ENCODE results near the gene DEPP1. TPM values are rescaled to one million over a fixed set of nuclear protein-coding genes. Genes with fewer than 3 reads are reported as not detected.

DEPP1 gene
- total and polyA plus RNA-seq, 2 donors (not counting 1 experiment from before 2014, with no cell fraction given) = not detected

DNA sequence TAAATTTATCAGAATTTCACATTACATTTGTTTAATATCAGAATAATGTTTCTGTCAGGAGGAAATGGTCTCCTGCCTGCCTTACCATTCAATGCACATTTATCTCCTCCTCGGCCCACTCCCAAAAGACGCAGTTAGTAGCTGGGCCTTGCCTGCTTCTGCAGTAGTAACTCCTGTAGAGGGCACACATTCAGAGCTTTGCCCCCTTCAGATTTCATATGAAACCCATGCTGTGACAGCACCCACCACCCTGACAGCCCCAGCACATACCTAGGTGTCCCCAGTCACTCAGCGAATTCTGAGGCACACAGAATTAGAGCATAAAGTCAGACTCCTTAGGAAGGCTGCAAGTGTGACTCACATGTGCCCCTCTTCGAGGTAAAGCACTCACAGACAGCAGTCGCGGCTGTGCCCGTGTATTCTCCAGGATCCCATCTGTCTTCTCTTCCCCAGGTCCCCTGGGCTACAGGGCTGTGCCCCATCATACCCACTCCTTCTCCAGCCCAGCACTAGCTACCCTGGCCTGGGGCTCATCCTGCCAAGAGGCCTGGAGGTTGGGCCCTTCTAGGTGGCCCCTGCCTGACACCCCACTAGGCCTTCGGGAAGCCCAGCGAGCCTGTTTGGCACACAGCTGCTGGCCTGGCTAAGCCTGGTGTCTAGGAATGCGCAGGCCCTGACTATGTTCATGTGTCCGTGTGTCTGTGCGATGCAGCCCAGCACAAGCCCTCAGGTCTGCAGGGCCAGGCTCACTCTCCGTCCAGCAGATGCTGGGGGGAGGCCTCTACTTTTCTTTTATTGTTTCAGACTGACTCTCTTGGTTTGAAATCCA is 4.7 kb upstream of the DEPP1 start:
- no peak overlapping the region for H2AFZ ChIP-seq (ENCODE audit: insufficient read depth, low read depth, low read length, poor library complexity, severe bottlenecking)
- H3K4me3 ChIP-seq (ENCODE audit: control extremely low read depth in 1 of 5, extremely low read depth in 1 of 5, insufficient read depth in 1 of 5, low read depth in 2 of 5, low read length in 4 of 5) = no peak overlapping the region
- no peak overlapping the region for H3K27ac Mint-ChIP-seq
- no peaks in the 10 kb centered on the region for H3K9me3 ChIP-seq (ENCODE audit: control extremely low read depth in 1 of 3, control insufficient read depth in 2 of 3, insufficient read depth in 1 of 3, low read length in 2 of 3)
- 97% methylated on average over 13 of the region's 13 CpGs for whole genome bisulfite sequencing (ENCODE audit: insufficient coverage)
- intact Hi-C loops (cut with micrococcal nuclease) = no loop called here
- ATAC-seq (ENCODE audit: low read depth) = no peak
- no peaks in the 10 kb centered on the region for H4K20me1 ChIP-seq (ENCODE audit: control insufficient read depth, insufficient read depth, low read length, poor library complexity, severe bottlenecking)
- no peaks in the 10 kb centered on the region for H3K79me2 ChIP-seq (ENCODE audit: control insufficient read depth, insufficient read depth, low read length)
- H3K27me3 Mint-ChIP-seq = peaks cover under 1% of the 10 kb centered on the region
- no peak overlapping the region for H3K4me2 ChIP-seq (replicated peaks; ENCODE audit: low read depth, low read length, poor library complexity, severe bottlenecking)
- H3K4me1 ChIP-seq (ENCODE audit: control insufficient read depth in 2 of 2, insufficient read depth in 2 of 2, low read length in 2 of 2) = peaks cover 0 to 6% of the 10 kb centered on the region in 2 donors
- H3K9ac ChIP-seq (ENCODE audit: low read length) = no peak overlapping the region
- H3K36me3 ChIP-seq (replicated peaks in 1 of 2; ENCODE audit: control extremely low read depth in 1 of 2, control insufficient read depth in 1 of 2, extremely low read depth in 1 of 2, insufficient read depth in 2 of 2, low read length in 1 of 2) = no peaks in the 10 kb centered on the region
- TF ChIP-seq, protein P1, sequence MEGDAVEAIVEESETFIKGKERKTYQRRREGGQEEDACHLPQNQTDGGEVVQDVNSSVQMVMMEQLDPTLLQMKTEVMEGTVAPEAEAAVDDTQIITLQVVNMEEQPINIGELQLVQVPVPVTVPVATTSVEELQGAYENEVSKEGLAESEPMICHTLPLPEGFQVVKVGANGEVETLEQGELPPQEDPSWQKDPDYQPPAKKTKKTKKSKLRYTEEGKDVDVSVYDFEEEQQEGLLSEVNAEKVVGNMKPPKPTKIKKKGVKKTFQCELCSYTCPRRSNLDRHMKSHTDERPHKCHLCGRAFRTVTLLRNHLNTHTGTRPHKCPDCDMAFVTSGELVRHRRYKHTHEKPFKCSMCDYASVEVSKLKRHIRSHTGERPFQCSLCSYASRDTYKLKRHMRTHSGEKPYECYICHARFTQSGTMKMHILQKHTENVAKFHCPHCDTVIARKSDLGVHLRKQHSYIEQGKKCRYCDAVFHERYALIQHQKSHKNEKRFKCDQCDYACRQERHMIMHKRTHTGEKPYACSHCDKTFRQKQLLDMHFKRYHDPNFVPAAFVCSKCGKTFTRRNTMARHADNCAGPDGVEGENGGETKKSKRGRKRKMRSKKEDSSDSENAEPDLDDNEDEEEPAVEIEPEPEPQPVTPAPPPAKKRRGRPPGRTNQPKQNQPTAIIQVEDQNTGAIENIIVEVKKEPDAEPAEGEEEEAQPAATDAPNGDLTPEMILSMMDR (IDR thresholded peaks at IDR 0.05) = no peak
- TF ChIP-seq EZH2 (IDR thresholded peaks at IDR 0.05; ENCODE audit: borderline replicate concordance, insufficient read depth, low read depth, low read length, poor library complexity, severe bottlenecking) = no peak
- H3K4me1 Mint-ChIP-seq = no peaks in the 10 kb centered on the region
- no peak overlapping the region for H3K27ac ChIP-seq (ENCODE audit: low read length in 2 of 2)
- no peaks in the 10 kb centered on the region for H3K9me3 Mint-ChIP-seq (ENCODE audit: insufficient read depth)
- no peak for DNase-seq
- ChIA-PET CTCF (interaction anchor here (9.0 kb wide), 1 partner anchor 50 kb away, joined by 93 read pairs; no protein-coding TSS in a partner anchor), POLR2A (no interaction called here)
- H3K4me3 Mint-ChIP-seq = no peak overlapping the region
- no peaks in the 10 kb centered on the region for H3K27me3 ChIP-seq (replicated peaks in 1 of 4; ENCODE audit: control extremely low read depth in 1 of 4, control insufficient read depth in 3 of 4, insufficient read depth in 4 of 4, low read length in 3 of 4)

DNA sequence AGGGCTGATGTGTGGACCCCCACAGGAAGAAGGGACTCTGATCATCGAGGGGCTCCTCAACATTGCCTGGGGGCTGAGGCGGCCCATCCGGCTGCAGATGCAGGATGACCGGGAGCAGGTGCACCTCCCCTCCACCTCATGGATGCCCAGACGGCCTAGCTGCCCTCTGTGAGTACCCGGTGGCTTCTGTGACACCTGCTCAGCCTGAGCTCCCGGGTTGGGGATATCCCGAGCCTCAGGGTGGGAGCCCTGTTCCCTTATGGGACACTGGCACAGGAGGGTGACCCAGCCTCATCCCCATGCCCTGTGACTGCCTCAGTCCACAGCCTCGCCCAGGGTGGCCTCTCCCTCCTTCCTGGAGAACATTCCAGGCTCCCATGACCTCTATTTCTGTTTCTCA is 3.9 kb upstream of the DEPP1 start:
- Mint-ChIP-seq H3K27me3 (no peaks in the 10 kb centered on the region), H3K4me3 (no peak overlapping the region), H3K4me1 (no peaks in the 10 kb centered on the region), H3K9me3 (ENCODE audit: insufficient read depth) (no peaks in the 10 kb centered on the region), H3K27ac (no peak overlapping the region)
- Histone ChIP-seq H3K27me3 (replicated peaks in 1 of 4; ENCODE audit: control extremely low read depth in 1 of 4, control insufficient read depth in 3 of 4, insufficient read depth in 4 of 4, low read length in 3 of 4) (no peaks in the 10 kb centered on the region), H3K36me3 (replicated peaks in 1 of 2; ENCODE audit: control extremely low read depth in 1 of 2, control insufficient read depth in 1 of 2, extremely low read depth in 1 of 2, insufficient read depth in 2 of 2, low read length in 1 of 2) (no peaks in the 10 kb centered on the region), H3K4me1 (ENCODE audit: control insufficient read depth in 2 of 2, insufficient read depth in 2 of 2, low read length in 2 of 2) (peaks cover 0 to 8% of the 10 kb centered on the region in 2 donors), H4K20me1 (ENCODE audit: control insufficient read depth, insufficient read depth, low read length, poor library complexity, severe bottlenecking) (no peaks in the 10 kb centered on the region), H3K79me2 (ENCODE audit: control insufficient read depth, insufficient read depth, low read length) (no peaks in the 10 kb centered on the region), H3K9me3 (ENCODE audit: control extremely low read depth in 1 of 3, control insufficient read depth in 2 of 3, insufficient read depth in 1 of 3, low read length in 2 of 3) (no peaks in the 10 kb centered on the region), H3K27ac (ENCODE audit: low read length in 2 of 2) (no peak overlapping the region), H3K4me3 (ENCODE audit: control extremely low read depth in 1 of 5, extremely low read depth in 1 of 5, insufficient read depth in 1 of 5, low read depth in 2 of 5, low read length in 4 of 5) (no peak overlapping the region), H3K4me2 (replicated peaks; ENCODE audit: low read depth, low read length, poor library complexity, severe bottlenecking) (no peak overlapping the region), H3K9ac (ENCODE audit: low read length) (no peak overlapping the region), H2AFZ (ENCODE audit: insufficient read depth, low read depth, low read length, poor library complexity, severe bottlenecking) (no peak overlapping the region)
- POLR2A ChIA-PET = no interaction called here
- TF ChIP-seq EZH2 (IDR thresholded peaks at IDR 0.05; ENCODE audit: borderline replicate concordance, insufficient read depth, low read depth, low read length, poor library complexity, severe bottlenecking) = no peak
- TF ChIP-seq, protein P1 (IDR thresholded peaks at IDR 0.05) = no peak
- intact Hi-C loops (cut with micrococcal nuclease) = no loop called here
- ATAC-seq (ENCODE audit: low read depth) (no peak), DNase-seq (no peak)
- CTCF ChIA-PET = interaction anchor here (9.0 kb wide), 1 partner anchor 50 kb away, joined by 93 read pairs; no protein-coding TSS in a partner anchor
- 94% methylated on average over 9 of the region's 9 CpGs for WGBS (ENCODE audit: insufficient coverage)
